Activated naive CD4-positive, alpha-beta T cell treated with anti-CD3 and anti-CD28 coated beads, Interleukin-2, amount 10 ng/mL, durations not matched to agents 7 days and 5 days (primary cell): ENCODE results near the gene TCEANC2.

Source experiments
- CTCF ChIA-PET: fragments of 350-600 bp; sonication (Branson Sonifier 250); formaldehyde crosslinking; loops from one replicate; lab custom pipeline; 2021; ENCODE audit warnings: antibody characterized with exemption; lab: Charles Lee
- DNase-seq: peaks from one replicate; pipeline ENCODE4 v3.0.0-alpha.2; 2020
- H3K27ac Mint-ChIP-seq: one replicate; pipeline ENCODE4 v1.8.0; 2021; ENCODE audit warnings: mild to moderate bottlenecking, moderate library complexity, mixed read lengths
- H3K27me3 Mint-ChIP-seq: one replicate; pipeline ENCODE4 v1.8.0; 2021; ENCODE audit warnings: mild to moderate bottlenecking, mixed read lengths
- H3K36me3 Mint-ChIP-seq: one replicate; pipeline ENCODE4 v1.8.0; 2021; ENCODE audit warnings: mixed read lengths
- H3K4me1 Mint-ChIP-seq: one replicate; pipeline ENCODE4 v1.8.0; 2021; ENCODE audit warnings: mixed read lengths
- H3K4me3 Mint-ChIP-seq: one replicate; pipeline ENCODE4 v1.8.0; 2021; ENCODE audit warnings: mild to moderate bottlenecking, moderate library complexity, mixed read lengths
- H3K9me3 Mint-ChIP-seq: one replicate; pipeline ENCODE4 v1.8.0; 2021; ENCODE audit warnings: mixed read lengths

The TCEANC2 gene

DNA sequence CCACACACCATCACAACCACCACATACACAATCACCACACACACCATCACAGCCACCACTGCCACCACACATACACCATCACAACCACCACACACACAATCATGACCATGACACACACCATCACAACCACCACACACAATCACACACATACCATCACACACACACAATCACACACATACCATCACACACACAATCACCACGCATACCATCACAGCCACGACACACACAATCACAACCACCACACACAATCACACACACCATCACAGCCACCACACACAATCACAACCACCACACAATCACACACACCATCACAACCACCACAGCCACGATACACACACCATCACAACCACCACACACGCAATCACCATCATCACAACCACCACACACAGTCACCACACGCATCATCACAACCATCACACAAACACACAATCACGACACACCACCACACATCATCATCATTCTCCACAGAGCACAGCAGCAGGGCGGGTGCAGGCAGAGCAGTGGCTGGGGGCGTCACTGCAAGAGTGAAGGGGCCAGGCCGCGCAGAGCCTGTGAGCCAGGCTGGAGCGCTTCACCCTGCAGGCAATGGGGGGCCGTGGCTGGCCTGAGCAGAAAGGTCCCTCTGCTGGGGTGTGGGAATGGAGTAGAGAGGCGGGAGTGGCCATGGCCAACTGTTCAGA is 66.8 kb downstream of the TCEANC2 start:
- no peak for DNase-seq
- no peaks in the 10 kb centered on the region for H3K4me1 Mint-ChIP-seq
- CTCF ChIA-PET: no interaction called here
- H3K36me3 Mint-ChIP-seq: no peaks in the 10 kb centered on the region
- no peak overlapping the region for H3K27ac Mint-ChIP-seq
- H3K9me3 Mint-ChIP-seq: no peaks in the 10 kb centered on the region
- no peak overlapping the region for H3K4me3 Mint-ChIP-seq
- H3K27me3 Mint-ChIP-seq: peaks cover 22% of the 10 kb centered on the region

DNA sequence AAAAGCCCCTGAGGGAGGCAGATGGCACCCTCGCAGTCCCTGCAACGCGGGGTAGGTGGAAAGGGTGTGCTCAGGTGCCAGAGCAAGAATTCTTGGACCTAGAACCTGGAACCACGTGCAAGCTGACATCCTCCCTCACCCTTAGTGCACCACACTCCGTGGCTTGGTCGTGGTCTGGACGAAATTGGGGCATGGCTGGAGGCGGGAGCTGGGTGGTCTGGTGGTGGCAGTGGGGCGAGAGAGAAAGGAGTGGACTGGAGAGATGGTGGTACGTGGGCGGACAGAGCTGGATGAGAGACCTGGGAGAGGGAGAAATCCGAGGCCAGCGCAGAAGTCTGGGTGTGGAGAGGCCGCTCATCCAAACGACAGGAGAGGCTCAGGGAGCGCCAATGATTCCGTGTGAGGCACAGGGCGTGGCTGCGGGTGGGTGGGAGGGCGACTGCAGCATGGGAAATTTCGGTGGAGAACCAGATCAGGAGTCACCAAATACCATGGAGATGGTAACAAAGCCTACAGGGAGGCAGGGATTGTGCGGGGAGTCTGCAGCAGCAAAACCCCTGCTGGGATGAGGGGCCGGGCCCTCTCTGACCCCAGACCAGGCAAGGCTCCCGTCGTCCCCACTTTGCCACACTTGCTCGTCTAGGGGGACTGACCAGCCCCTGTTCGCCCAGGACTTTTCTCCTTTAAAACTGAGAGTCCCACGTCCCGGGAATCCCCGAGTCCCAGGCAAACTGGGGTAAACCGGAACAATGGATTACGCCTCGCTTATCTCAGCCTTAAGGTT is 67.5 kb downstream of the TCEANC2 start:
- Mint-ChIP-seq H3K4me3 (no peak overlapping the region), H3K27ac (no peak overlapping the region), H3K9me3 (no peaks in the 10 kb centered on the region), H3K27me3 (peaks cover 22% of the 10 kb centered on the region), H3K4me1 (no peaks in the 10 kb centered on the region), H3K36me3 (no peaks in the 10 kb centered on the region)
- no peak for DNase-seq
- CTCF ChIA-PET: interaction anchor here (0.6 to 1.5 kb wide), 4 partner anchors 10 to 369 kb away, joined by 3 to 6 read pairs (median 4); no protein-coding TSS in a partner anchor

DNA sequence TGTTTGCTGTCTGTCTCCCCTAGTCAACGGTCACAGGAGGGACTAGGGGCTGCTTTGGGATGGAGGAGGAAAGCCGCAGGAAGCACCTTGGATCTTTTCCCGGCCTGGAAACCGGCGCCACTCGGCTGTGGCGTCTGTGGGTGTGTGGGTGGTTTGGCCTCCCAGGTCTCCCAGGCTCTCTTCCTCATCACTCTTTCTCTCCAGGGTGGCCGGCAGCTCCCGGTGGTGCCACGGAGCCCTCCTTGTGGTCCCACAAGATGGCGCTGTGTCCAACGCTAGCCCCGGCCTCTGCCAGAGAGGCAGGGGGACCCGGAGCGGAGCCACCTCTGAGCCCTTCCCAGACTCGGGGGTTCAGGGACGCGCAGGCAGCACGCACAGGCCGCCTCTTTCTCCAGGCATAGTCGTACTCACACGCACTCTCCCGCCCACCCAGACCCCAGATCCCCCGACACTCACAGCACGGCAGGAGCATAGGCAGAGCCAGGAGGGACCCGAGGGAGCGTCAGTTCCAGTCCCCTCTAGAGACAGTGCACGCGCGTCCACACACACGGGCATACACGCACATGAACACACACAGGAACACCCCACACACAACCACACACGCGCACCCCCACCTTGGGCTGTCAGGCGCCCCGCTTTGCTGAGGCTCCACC is 68.2 kb downstream of the TCEANC2 start:
- CTCF ChIA-PET: interaction anchor here (0.6 to 1.5 kb wide), 4 partner anchors 10 to 368 kb away, joined by 3 to 6 read pairs (median 4); no protein-coding TSS in a partner anchor
- peak; percentile 82 for DNase-seq
- Mint-ChIP-seq H3K9me3 (no peaks in the 10 kb centered on the region), H3K27ac (no peak overlapping the region), H3K36me3 (no peaks in the 10 kb centered on the region), H3K27me3 (peaks cover 22% of the 10 kb centered on the region), H3K4me3 (no peak overlapping the region), H3K4me1 (no peaks in the 10 kb centered on the region)

DNA sequence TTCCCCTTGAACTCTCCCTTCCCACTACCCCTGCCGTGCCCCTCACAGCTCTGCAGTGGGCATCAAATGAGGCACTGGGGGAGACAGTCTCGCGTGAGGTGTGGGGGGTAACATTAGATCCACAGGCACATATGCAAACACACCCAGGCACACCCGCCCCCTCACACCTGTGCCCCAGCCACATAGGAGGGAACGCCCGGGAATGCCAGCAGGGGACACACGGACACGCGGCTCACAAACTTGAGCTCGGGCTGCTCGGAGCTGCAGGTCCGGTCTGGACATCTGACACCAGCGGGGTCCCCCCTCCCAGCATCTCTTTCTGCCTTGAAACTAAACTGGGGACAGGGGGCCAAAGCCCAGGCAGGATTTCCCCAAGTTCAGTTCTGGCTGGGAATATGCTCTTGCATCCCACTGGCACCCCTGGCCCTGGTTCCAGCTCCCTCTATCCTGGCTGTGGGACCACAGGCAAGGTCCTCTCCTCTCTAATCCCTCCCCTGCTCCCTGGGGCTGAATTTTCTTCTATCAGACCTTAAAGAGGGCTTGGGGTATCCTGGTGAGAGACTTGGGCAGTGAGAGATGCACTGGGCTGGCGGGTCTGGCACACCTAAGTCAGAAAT is 68.8 kb downstream of the TCEANC2 start:
- Mint-ChIP-seq H3K4me1 (no peaks in the 10 kb centered on the region), H3K27ac (no peak overlapping the region), H3K4me3 (no peak overlapping the region), H3K27me3 (peaks cover 23% of the 10 kb centered on the region), H3K36me3 (no peaks in the 10 kb centered on the region), H3K9me3 (no peaks in the 10 kb centered on the region)
- DNase-seq: no peak
- CTCF ChIA-PET: interaction anchor here (1.0 to 1.5 kb wide), 4 partner anchors 9 to 367 kb away, joined by 3 to 6 read pairs (median 4); no protein-coding TSS in a partner anchor

DNA sequence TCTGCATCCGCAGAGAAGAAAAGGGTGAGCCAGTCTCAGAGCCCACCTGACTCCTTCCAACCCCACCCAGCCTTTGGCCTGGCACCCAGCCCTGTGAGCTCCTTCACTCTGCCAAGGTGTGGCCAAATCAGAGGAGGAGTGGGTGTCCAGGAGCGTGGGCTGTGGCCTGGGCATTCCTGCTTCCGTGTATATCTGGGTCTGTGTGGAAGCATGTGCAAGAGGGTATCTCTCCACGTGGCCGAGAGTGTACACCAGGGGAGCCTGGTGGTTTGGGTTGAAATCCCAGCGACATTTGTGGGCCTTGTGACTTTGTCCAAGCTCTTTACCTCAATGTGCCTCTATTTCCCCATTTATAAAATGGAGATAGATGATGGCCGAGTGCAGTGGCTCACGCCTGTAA is 69.6 kb downstream of the TCEANC2 start:
- H3K9me3 Mint-ChIP-seq: no peaks in the 10 kb centered on the region
- H3K27me3 Mint-ChIP-seq: peaks cover 31% of the 10 kb centered on the region
- no peak overlapping the region for H3K4me3 Mint-ChIP-seq
- no peak overlapping the region for H3K27ac Mint-ChIP-seq
- H3K4me1 Mint-ChIP-seq: no peaks in the 10 kb centered on the region
- no peaks in the 10 kb centered on the region for H3K36me3 Mint-ChIP-seq
- CTCF ChIA-PET: interaction anchor here (0.6 to 1.2 kb wide), 4 partner anchors 13 to 366 kb away, joined by 3 to 4 read pairs (median 3); no protein-coding TSS in a partner anchor
- DNase-seq: no peak

DNA sequence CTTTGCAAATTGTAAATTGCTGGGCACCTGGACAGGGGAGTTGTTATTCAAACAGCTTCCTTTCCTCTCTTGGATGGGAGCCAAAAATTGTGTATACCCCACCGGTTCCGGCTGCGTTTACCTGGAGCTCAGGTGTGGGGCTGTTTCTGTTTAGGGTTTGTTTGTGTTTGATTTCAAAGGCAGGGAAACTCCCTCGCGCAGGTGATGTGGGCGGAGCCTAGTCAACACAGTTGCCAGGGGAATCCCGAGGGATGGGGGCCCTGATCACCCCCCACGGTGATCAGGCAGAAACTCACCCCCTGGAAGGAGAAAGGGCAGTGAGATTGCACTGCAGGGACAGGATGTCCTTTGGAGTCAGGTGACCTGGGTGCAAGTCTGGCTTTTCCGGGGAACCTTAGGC is 71.1 kb downstream of the TCEANC2 start:
- no peak for DNase-seq

DNA sequence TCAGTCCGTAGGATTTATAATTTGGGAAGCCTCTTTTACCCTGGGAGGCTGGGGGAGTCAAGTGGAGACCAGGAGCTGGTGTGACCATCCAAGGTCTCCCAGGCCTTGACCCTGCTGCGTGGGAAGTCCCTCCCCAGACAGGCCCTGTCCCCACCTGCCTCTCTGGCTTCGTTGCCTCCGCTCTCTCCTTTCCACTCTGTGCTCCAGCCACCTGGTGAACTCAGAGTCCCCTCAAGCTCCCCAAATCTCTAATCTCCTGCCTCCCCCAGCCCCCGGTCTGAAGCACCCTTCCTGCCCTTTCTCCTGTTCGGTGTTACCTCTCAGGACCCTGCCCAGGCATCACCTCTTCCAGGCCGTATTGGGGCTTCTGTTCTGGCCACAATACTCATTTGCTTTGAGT is 71.5 kb downstream of the TCEANC2 start:
- Mint-ChIP-seq H3K36me3 (no peaks in the 10 kb centered on the region), H3K27ac (no peak overlapping the region), H3K4me1 (no peaks in the 10 kb centered on the region), H3K4me3 (no peak overlapping the region), H3K27me3 (peaks cover 32% of the 10 kb centered on the region), H3K9me3 (no peaks in the 10 kb centered on the region)
- DNase-seq: no peak
- CTCF ChIA-PET: interaction anchor here (1.8 kb wide), 1 partner anchor 364 kb away, joined by 10 read pairs; no protein-coding TSS in a partner anchor

More for the DNA sequence above, 71.1 kb downstream of the TCEANC2 start:
- Mint-ChIP-seq H3K9me3 (no peaks in the 10 kb centered on the region), H3K36me3 (no peaks in the 10 kb centered on the region), H3K4me3 (no peak overlapping the region), H3K27me3 (peaks cover 32% of the 10 kb centered on the region), H3K4me1 (no peaks in the 10 kb centered on the region), H3K27ac (no peak overlapping the region)
- CTCF ChIA-PET: interaction anchor here (1.8 kb wide), 1 partner anchor 365 kb away, joined by 10 read pairs; no protein-coding TSS in a partner anchor

DNA sequence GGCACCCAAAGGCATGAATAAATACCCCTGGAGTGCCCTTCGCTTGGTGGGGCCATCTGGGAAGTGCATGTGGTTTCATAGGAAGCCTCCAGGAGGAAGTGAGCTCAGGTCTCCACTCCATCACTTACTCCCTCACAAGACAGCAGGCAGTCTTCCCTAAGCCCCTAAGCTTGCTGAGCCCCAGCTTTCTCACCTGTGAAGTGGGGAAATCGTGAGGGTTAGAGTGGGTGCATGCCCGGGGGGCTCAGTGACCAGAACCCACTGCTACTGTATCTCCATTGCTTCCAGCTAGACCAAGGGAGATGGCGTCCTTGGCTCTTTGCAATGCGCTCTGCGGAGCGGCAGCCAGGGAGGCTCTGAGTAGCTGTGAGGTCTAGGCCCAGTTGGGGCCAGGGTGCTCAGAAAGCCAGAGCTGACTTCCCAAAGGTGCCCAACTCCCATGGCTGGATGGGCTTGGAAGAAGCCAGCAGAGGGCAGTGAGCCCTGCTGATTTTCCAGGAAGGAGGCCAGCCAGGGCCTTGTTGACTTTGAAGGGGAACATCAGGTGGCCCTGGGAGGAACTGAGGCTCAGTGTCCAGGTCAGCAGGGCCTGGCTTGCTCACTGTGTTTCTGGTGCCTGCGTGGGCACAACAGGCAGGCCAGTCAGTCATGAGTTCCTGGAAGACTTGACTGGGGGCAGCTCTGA is 72.1 kb downstream of the TCEANC2 start:
- no peak overlapping the region for H3K4me3 Mint-ChIP-seq
- H3K4me1 Mint-ChIP-seq: no peaks in the 10 kb centered on the region
- DNase-seq: no peak
- H3K36me3 Mint-ChIP-seq: no peaks in the 10 kb centered on the region
- no peak overlapping the region for H3K27ac Mint-ChIP-seq
- CTCF ChIA-PET: interaction anchor here (1.8 kb wide), 1 partner anchor 364 kb away, joined by 10 read pairs; no protein-coding TSS in a partner anchor
- no peaks in the 10 kb centered on the region for H3K9me3 Mint-ChIP-seq
- peaks cover 36% of the 10 kb centered on the region for H3K27me3 Mint-ChIP-seq

DNA sequence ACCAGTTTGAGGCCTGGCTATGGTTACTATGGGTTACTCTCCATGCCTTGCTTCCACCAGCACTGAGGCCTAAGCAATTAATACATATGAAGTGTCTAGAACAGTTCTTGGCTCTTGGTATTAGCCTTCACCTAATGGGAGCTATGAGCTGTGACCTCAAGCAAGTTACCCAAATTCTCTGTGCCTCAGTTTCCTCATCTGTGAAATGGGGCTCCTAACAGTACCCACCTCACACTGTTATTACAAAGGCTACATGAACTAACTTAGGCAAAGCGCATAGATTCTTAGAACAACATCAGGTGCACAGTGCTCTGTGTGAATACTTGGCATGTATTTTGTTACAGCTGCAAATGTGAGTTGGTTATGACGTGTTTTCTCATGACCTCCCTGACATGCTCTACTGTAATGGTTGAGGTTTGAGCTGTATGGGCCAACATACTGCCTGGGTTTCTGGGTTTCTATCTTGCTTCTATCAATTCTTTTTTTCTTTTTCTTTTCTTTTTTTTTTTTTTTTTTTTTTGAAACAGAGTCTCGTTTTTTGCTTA is 72.9 kb downstream of the TCEANC2 start:
- H3K9me3 Mint-ChIP-seq: no peaks in the 10 kb centered on the region
- H3K36me3 Mint-ChIP-seq: no peaks in the 10 kb centered on the region
- no peak for DNase-seq
- H3K4me1 Mint-ChIP-seq: no peaks in the 10 kb centered on the region
- no peak overlapping the region for H3K4me3 Mint-ChIP-seq
- CTCF ChIA-PET: no interaction called here
- peaks cover 41% of the 10 kb centered on the region for H3K27me3 Mint-ChIP-seq
- no peak overlapping the region for H3K27ac Mint-ChIP-seq

DNA sequence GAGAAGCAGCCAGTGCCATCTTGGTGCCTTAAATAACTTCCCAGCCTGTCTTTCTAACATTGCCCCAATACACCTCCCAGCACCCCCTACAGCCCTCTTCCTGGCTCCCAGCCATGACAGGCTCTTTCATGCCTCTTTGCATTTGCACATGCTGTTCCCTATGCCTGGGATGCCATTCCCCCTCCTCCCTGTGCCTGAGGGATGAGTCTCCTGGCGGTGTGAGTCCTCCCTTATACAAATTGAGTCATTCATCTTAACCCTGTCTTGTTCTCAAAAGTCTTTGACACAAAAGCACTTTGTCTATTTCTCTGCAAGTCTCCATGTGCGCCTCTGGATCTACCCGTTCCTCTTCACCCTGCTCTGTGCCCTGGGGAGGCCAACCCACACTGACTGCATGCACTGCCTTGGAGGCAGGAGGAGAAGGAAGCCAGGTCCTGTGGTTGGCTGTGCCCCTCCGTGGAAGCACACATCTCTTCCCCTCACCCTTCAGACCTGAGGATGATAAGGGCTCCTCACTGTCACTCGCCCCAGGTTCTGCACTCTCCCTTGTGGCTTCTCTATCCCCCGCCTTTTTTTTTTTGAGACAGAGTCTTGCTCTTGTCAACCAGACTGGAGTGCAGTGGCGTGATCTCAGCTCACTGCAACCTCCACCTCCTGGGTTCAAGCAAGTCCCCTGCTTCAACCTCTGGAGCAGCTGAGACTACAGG is 74.3 kb downstream of the TCEANC2 start:
- DNase-seq: no peak
- Mint-ChIP-seq H3K4me3 (no peak overlapping the region), H3K27me3 (peaks cover 32% of the 10 kb centered on the region), H3K9me3 (no peaks in the 10 kb centered on the region), H3K27ac (no peak overlapping the region), H3K36me3 (no peaks in the 10 kb centered on the region), H3K4me1 (no peaks in the 10 kb centered on the region)
- CTCF ChIA-PET: no interaction called here

DNA sequence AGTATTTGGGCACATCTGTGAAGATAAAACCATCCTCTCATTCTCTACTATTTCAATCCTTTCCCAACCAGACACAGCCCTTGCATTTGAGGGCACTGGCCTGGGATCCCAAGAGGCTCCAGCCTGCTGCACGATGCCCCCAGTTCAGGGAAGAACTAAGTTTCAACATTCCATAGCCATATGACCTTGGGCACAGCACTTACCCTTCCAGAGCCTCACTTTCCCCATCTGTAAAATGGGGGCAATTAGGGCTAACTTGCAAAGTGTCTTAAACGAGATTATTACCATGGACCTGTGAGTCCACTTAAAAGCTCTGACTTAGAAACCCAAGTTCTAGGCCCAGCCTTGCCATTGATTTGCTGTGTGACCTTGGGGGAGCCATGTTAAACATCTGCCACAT is 76.5 kb downstream of the TCEANC2 start:
- Mint-ChIP-seq H3K4me3 (no peak overlapping the region), H3K36me3 (no peaks in the 10 kb centered on the region), H3K27me3 (peaks cover 30% of the 10 kb centered on the region), H3K4me1 (no peaks in the 10 kb centered on the region), H3K27ac (no peak overlapping the region), H3K9me3 (no peaks in the 10 kb centered on the region)
- DNase-seq: no peak
- CTCF ChIA-PET: interaction anchor here (0.6 kb wide), 1 partner anchor 872 kb away, joined by 3 read pairs; no protein-coding TSS in a partner anchor

DNA sequence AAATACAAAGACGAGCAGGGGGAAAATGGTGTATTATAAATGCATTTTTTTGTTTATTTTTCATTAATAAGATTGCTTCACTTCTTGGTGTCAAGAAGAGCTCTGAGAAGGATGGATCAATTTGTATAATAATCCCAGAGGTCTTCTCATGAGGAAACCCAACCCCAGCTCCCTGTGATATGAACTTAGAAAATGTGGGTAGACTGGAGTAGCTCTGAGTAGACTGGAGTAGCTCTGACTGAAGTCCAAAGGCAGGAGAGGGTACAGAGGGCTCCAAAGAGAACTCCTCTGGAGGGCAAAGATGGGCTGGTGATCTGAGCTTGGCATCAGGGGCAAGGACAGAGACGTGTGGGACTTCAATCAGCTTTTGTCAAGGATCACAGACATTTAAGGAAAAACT is 78.0 kb downstream of the TCEANC2 start:
- Mint-ChIP-seq H3K27ac (no peak overlapping the region), H3K36me3 (no peaks in the 10 kb centered on the region), H3K4me1 (no peaks in the 10 kb centered on the region), H3K9me3 (no peaks in the 10 kb centered on the region), H3K4me3 (no peak overlapping the region), H3K27me3 (peaks cover 30% of the 10 kb centered on the region)
- CTCF ChIA-PET: interaction anchor here (1.0 kb wide), 1 partner anchor 10 kb away, joined by 3 read pairs; no protein-coding TSS in a partner anchor
- DNase-seq: no peak
